ENCODE measurements around the gene DHX57. TPM values are rescaled to one million over a fixed set of nuclear protein-coding genes. Genes with fewer than 3 reads are reported as not detected.

The DHX57 gene
- total and polyA plus RNA-seq, 2 experiments from 2014 or later, result 13.3 to 32.9 TPM

GRCh38 chr2:38871432-38871831 is 4.3 kb downstream of the DHX57 start:
- Histone ChIP-seq H3F3A (replicated peaks; ENCODE audit: low read depth) (no peaks in the 10 kb centered on the region; the same call in 1 of the 2 replicates), H3K27me3 (ENCODE audit: insufficient read depth) (no peaks in the 10 kb centered on the region), H3K4me1 (ENCODE audit: insufficient read depth) (peaks cover 8% of the 10 kb centered on the region), H3K27ac (ENCODE audit: low read depth) (no peak overlapping the region), H3K9me2 (ENCODE audit: insufficient read depth) (no peaks in the 10 kb centered on the region), H3K4me2 (no peak overlapping the region), H3K79me2 (replicated peaks; ENCODE audit: insufficient read depth) (peaks cover 67% of the 10 kb centered on the region), H2AFZ (no peak overlapping the region), H3K36me3 (ENCODE audit: insufficient read depth) (no peaks in the 10 kb centered on the region), H3K4me3 (no peak overlapping the region), H4K20me1 (replicated peaks; ENCODE audit: insufficient read depth) (no peaks in the 10 kb centered on the region; the same call in none of the 2 replicates)
- ATAC-seq, result no peak
- DNase-seq (ENCODE audit: low spot score), result no peak
- no peak for TF ChIP-seq POLR2AphosphoS5 (IDR thresholded peaks at IDR 0.05; ENCODE audit: low read depth)
- no peak for TF ChIP-seq EZH2 (IDR thresholded peaks at IDR 0.05; ENCODE audit: low read depth, unreplicated experiment)
- TF ChIP-seq REST (IDR thresholded peaks at IDR 0.05; ENCODE audit: unreplicated experiment), result no peak
- TF ChIP-seq ZNF462 (CRISPR knock-in tag; IDR thresholded peaks at IDR 0.05), result no peak
- no peak for TF ChIP-seq ZNF331 (CRISPR knock-in tag; IDR thresholded peaks at IDR 0.05; ENCODE audit: low read depth)
- no peak for TF ChIP-seq CTCF (conservative IDR thresholded peaks at IDR 0.05; ENCODE audit: low read depth in 2 of 2)
- no peak for TF ChIP-seq EZH2phosphoT487 (IDR thresholded peaks at IDR 0.05; ENCODE audit: unreplicated experiment)
- no peak for TF ChIP-seq NANOG (IDR thresholded peaks at IDR 0.05; ENCODE audit: borderline replicate concordance)
- no peak for TF ChIP-seq CREB1 (CRISPR knock-in tag; IDR thresholded peaks at IDR 0.05; ENCODE audit: low read depth)
- TF ChIP-seq JUNB (IDR thresholded peaks at IDR 0.05; ENCODE audit: unreplicated experiment), result no peak
- no peak for TF ChIP-seq STAT1 (IDR thresholded peaks at IDR 0.05; ENCODE audit: unreplicated experiment)
- TF ChIP-seq ZNF114 (CRISPR knock-in tag; IDR thresholded peaks at IDR 0.05), result no peak
- TF ChIP-seq ETS1 (IDR thresholded peaks at IDR 0.05), result no peak
- H3K27ac Mint-ChIP-seq, result no peak overlapping the region
- H3K4me3 Mint-ChIP-seq, result no peak overlapping the region
- H3K9me3 Mint-ChIP-seq, result peaks cover 2% of the 10 kb centered on the region; the same call in 2 of the 3 replicates
- peaks cover 12% of the 10 kb centered on the region for H3K4me1 Mint-ChIP-seq
- peaks cover 7% of the 10 kb centered on the region for H3K36me3 Mint-ChIP-seq (ENCODE audit: low read depth)
- peaks cover 2% of the 10 kb centered on the region for H3K27me3 Mint-ChIP-seq (ENCODE audit: insufficient read depth, low read depth, poor library complexity)

All from GM23338 (cell line).